ENCODE measurements around the gene MED13. TPM values are rescaled to one million over a fixed set of nuclear protein-coding genes. Genes with fewer than 3 reads are reported as not detected.
A peak's percentile ranks its signal among the peaks of the same experiment; 100 is the strongest.

MED13 gene
- total RNA-seq, 1 donor, result 88.1 TPM

GRCh38 chr17:62045517-62045916 lies 19.6 kb downstream of the MED13 start:
- no peak for TF ChIP-seq CTCF (IDR thresholded peaks at IDR 0.05; ENCODE audit: insufficient read depth, low read depth, low read length)
- DNase-seq (ENCODE audit: low read depth), result no peak
- H3K4me3 ChIP-seq (ENCODE audit: low read depth, low read length), result no peak overlapping the region

- no peak overlapping the region for H3K4me3 ChIP-seq (ENCODE audit: low read depth, low read length)
- DNase-seq (ENCODE audit: low read depth), result no peak
- TF ChIP-seq CTCF (IDR thresholded peaks at IDR 0.05; ENCODE audit: insufficient read depth, low read depth, low read length), result no peak
Observed at GRCh38 chr17:62045109-62045508, 20.0 kb downstream of the MED13 start.

- DNase-seq (ENCODE audit: low read depth), result no peak
- TF ChIP-seq CTCF (IDR thresholded peaks at IDR 0.05; ENCODE audit: insufficient read depth, low read depth, low read length), result no peak
- H3K4me3 ChIP-seq (ENCODE audit: low read depth, low read length), result no peak overlapping the region
Observed at GRCh38 chr17:62043602-62044001, 21.5 kb downstream of the MED13 start.

DNA sequence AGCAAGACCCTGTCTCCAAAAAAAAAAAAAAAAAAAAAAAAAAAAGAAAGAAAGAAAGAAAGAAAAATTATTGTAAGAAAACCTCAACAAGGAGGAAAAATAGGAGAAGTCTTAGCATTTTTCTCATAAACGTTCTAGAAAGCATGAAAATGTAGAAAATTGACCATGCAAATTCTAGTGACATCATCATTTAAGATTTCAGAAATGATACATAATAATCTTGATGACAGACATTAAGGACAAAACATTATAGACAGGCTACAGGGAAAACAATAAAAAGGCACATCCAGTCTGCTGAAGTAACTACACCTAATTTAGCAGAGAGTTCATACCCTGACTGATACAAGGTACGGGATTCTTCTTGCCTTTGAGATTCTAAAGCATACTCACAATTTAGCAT lies 21.9 kb downstream of the MED13 start:
- H3K4me3 ChIP-seq (ENCODE audit: low read depth, low read length), result no peak overlapping the region
- TF ChIP-seq CTCF (IDR thresholded peaks at IDR 0.05; ENCODE audit: insufficient read depth, low read depth, low read length), result no peak
- DNase-seq (ENCODE audit: low read depth), result no peak

DNA sequence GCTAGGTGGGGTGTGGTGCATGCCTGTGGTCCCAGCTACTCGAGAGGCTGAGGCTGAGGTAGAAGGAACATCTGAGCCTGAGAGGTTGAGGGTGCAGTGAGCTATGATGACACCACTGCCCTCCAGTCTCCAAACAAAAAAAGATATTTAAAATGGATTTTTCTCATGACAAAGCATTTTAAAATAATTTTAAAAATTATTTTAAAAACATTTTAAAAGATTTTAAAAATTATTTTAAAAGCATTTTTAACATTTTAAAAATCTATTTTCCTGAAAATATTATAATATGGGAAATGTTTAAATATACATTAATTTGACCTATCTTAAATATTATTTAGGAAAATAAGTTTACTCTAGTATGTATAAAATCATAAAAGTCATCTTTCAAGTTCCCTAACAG lies 26.8 kb downstream of the MED13 start:
- DNase-seq (ENCODE audit: low read depth), result no peak
- TF ChIP-seq CTCF (IDR thresholded peaks at IDR 0.05; ENCODE audit: insufficient read depth, low read depth, low read length), result no peak
- no peak overlapping the region for H3K4me3 ChIP-seq (ENCODE audit: low read depth, low read length)

DNA sequence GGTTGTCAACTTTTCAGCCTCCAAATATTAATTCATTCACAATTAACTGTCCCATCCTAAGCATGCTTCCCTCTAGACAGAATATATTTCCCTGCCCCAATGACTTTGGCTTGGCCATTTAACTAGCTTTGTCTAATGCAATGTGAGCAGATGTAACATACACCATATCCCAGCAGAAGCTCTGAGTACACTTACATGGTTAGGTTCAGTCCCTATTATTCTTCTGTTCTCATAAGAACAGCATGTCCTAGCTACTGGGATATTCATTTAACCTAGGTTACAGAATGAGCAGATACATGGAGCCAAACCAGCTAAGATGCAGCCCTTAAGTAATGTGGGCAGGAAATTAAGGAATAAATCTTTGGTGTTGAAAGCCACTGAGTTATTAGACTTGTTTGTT lies 31.8 kb downstream of the MED13 start:
- TF ChIP-seq CTCF (IDR thresholded peaks at IDR 0.05; ENCODE audit: insufficient read depth, low read depth, low read length), result no peak
- no peak overlapping the region for H3K4me3 ChIP-seq (ENCODE audit: low read depth, low read length)
- DNase-seq (ENCODE audit: low read depth), result no peak

GRCh38 chr17:62032480-62032879 lies 32.6 kb downstream of the MED13 start:
- DNase-seq (ENCODE audit: low read depth), result peak; percentile 12
- TF ChIP-seq CTCF (IDR thresholded peaks at IDR 0.05; ENCODE audit: insufficient read depth, low read depth, low read length), result no peak
- no peak overlapping the region for H3K4me3 ChIP-seq (ENCODE audit: low read depth, low read length)
